GM19324 (cell line): ENCODE measurements around the gene S100A12.

Source experiments
- ATAC-seq: cut with Tn5 transposase; IDR thresholded peaks from one replicate; pipeline ENCODE4 v1.9.1; 2021; ENCODE audit warnings: mild to moderate bottlenecking, moderate library complexity; ENCODE audit not compliant: unreplicated experiment, low FRiP score

The S100A12 gene

DNA sequence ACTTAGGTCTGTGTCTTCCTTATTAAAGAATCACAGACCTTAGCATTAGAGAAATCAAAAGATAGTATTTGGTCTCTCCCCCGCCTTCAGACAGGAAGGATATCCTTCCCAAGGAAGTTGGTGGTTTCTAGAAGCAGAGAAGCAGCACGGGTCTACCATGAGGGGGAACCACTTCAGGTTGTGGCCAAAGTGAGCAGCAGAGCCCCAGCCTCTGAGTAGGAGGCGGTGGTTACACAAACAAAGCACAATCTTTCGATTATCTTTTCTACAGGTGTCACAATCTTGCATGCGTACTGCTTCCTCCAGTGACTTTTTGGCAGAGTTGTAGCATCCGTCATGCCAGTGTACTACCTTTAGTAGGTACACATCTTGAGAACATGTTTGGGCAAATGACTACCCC lies 35.6 kb downstream of the S100A12 start:
- ATAC-seq: no peak

DNA sequence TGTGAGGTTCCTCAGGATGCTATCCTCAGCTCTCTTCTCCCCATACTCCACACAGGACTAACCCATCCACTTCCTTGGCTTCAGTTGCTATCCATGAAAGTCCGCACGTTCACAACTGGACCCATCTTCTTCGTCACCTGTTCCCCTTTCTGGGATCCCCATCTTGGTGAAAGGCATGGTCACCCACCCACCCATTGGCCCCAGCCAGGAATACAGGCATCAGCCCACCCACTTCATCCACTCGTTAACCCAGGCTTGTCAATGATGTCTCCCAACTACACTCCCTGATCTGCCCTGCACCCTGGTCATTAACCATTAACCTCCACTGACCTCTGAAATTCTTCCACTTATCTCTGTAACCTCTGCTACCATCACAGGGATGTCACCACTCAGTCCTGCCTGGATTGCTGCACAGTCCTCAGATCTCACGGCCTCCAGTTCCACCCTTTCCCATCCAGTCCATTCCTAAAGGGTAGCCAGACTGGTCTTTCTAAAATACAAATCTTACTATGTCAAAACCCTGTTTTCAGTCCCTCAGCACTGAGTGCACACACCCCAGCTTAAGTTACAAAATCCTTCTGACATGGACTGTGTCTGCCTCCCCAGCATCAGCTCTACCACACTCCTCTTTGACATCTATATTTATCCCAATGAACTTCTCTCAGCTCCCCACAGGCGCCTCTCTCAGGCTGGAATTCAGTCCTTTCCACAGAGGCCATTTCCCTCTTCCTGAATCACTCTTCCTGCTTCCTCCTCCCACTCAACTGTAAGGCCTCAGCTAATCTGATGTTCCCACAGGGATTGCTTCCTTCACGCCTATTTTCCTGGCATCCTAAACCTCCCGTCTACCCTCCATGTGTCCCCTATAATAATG lies 37.2 kb downstream of the S100A12 start:
- ATAC-seq: no peak

- no peak for ATAC-seq
Observed at GRCh38 chr1:153336650-153337049, 38.8 kb downstream of the S100A12 start.

DNA sequence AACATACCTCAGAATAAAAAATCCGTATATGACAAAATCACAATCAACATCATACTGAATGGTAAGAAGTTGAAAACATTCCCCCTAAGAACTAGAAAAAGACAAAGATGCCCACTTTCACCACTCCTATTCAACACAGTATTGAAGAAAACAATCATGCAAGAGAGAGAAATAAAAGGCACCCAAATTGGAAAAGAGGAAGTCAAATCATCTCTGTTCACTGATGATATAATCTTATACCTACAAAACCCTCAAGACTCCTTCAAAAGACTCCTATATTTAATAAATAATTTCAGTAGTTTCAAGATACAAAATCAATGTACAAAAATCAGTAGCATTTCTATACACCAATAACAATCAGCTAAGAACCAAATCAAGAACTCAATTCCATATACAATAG lies 41.5 kb downstream of the S100A12 start:
- no peak for ATAC-seq

DNA sequence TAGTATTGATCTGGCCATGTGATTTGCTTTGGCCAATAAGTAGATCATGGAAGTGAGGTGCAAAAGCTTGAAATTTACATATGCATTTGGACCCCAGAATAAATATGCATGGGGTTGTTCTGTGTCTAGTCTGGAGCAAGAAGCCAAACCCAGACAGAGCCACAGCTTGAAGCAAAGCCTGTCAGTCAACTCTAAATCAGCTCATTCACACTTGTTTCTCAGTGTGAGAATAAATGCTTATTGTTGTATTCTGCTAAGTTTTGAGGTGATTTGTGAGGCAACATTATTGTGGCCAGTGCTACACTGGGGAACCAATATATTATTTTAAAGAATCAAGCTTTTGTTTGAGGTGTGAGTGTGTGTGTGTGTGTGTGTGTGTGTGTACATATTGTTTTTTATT lies 50.5 kb downstream of the S100A12 start:
- ATAC-seq: no peak
